GM11168 (cell line): Measurements from ENCODE around the gene NMBR.
"Not testable (repeated sequence)": the region's sequence is repeated elsewhere in the genome, so short reads cannot be mapped to it uniquely, and the experiment has no call there.

Experiments used
- in situ Hi-C: fragments of 300-500 bp; cut with MboI; formaldehyde crosslinking; loops from one replicate; pipeline ENCODE4 v1.12.0; 2022; ENCODE audit warnings: low sequenced_read_pairs; ENCODE audit not compliant: unreplicated experiment

NMBR gene

DNA sequence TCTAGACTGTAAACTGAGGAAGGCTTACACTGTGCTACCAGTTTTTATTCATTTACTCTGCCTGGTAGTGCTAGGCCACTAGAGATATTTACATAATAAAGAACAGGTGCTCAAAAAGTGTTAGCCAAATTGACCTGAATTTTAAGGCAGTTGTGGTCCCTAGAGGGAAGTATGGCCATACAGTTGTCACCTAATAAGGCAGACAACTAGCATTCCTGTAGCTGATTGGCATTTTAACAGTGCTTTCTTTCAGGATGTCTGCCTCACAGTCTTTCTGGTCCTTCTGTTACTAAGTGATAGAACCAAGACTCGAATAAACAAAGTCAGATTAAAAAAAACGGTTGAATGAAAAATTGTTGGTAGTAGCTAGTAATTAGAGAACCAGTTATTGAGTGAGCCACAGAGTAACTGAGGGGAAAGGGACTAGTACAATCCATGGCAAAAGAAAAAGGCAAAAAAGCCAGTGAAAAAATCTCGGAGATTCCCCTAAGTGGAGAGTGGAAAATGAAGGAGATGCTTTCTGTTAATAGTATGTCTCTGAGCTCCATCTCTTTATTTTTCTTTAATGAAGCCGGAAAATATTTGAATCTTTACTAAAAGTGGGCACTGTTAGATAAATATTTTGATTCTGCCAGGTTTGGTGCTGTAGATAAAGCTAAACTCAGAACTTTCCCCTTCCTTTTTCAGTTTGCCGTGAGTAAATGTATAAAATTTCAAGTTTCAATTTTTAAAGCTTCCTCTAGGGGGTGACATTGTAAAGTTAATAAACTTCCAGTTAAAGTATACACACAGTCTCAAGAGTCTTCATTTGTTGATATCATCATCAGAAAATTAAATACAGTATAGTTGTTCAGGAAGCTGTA lies 9.2 kb upstream of the NMBR start:
- in situ Hi-C loops: no loop called here

DNA sequence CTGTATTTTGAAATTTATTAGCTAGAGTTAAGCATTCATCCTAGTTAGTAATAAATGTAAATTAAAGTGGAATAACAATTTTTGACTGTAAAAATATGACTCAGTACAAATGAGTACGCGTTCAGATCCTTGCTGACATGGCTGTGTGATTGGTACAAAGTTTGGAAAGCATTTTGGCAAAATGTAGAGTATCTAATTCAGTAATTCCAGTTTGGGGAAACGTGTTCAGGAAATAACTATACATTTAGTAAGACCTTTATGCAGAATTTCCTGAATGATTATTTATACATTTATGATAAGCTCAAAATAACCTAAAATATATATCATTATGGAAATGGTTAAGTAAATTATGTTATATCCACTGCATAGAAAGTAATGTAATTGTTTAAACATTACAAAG lies 8.2 kb upstream of the NMBR start:
- in situ Hi-C loops: no loop called here

DNA sequence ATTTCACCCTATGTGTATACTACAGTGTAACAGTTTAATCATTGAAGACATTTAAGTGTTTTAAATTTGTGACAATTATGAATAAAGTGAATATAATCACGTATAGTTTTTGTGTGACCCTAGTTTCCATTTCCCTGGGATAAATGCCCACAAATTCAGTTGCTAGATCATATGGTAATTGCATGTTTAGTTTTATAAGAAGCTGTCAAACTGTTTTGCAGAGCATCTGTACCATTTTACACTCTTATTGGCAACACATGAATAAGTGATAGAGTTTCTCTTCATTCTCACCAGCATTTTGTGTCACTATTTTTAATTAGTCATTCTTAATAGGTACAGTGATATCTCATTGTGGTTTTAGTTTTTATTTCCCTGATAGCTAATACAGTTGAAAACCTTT lies 7.4 kb upstream of the NMBR start:
- in situ Hi-C loops: no loop called here

DNA sequence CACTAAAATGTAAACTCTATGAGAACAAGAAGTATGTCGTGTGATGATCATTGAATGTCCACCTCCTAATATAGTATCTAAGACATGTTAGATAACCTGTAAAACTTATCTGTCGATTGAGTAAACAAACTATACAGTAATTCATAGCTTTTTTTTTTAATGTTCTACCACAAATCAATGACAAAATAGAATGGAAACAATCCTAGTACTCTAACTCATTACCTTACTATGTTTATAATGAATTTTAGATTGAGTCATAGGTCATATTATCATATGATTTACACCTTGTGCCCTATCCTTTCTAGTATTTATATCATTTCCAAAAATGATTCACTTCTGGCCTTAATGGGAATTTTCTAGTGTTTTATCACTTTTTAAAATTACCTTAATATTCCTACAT lies 6.3 kb upstream of the NMBR start:
- in situ Hi-C loops: no loop called here

DNA sequence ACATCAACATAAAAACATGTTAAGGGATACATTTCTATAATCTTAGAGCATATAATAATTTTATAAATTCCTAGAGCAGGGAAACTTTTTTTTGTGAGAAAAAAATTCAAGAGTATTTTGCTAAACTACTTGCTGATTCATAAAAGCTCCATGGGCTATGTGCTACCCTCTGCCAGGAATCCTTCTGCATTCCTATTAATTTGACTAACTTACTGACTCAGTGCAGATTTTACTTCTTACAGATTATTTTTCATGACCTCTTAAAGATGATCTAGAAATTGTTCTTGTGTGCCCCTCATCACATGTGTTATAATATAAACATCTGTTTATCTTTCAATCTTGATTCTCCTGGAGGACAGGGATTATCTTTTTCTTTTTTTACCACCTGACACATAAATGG lies 5.8 kb upstream of the NMBR start:
- in situ Hi-C loops: no loop called here

DNA sequence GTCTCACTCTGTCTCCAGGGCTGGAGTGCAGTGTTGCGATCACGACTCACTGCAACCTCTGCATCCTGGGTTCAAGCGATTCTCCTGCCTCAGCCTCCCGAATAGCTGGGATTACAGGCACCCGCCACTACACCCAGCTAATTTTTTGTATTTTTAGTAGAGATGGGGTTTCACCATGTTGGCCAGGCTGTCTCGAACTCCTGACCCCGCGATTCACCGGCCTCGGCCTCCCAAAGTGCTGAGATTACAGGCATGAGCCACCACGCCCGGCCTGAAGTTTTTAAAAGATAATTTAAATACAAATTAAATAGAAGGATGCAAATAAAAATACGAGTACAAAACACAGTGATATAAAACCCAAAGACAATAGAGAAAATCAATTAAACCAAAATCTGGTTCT lies 5.4 kb downstream of the NMBR start:
- in situ Hi-C loops: loop anchor here (25.0 kb wide), 1 partner anchor 246 kb away; no protein-coding TSS in a partner anchor

DNA sequence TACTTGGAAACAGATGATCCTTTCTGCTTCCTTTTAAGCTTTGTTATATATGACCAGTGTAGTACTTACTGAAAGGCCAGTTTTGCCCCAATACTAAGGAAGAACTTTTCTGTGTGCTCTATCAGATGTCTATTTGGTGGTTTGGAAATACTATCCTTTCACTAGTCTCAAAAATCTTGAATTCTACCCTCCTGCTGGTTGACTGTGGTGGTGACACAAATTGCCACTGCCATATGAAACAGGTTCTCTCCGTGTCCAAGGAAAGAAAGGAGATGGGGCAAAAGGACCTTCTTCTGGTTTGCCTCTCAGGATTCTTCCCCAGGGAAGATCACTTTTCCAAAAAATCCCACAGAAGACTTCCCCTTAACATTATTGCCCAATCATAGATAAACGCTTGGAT lies 8.0 kb downstream of the NMBR start:
- in situ Hi-C loops: loop anchor here (25.0 kb wide), 1 partner anchor 248 kb away; no protein-coding TSS in a partner anchor

DNA sequence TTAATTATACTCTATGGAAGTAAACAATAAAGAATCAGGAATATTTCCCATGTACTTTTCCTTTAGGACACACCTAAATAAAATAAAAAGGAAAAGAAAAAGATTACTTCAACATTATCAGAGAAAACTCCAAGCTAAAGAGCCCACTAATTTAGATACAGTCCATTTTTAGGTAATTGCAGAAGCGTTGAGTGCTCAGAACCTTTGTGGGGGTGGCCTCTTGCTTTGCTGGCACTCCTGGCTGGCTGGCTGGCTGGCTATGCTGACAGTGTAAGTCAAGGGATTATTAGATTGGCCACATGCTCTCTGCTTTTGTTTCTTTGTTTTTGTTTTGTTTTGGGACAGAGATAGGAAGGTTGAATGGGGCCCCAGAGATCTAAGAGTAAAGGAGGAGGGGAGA lies 14.3 kb downstream of the NMBR start, which contains the start of gene GJE1:
Gene GJE1, plus strand, starts transcription at position 301 of the 400 bp plus-strand sequence. CDS start 234 bp downstream, outside the sequence.
- in situ Hi-C loops: loop anchor here (25.0 kb wide), 1 partner anchor 255 kb away; no protein-coding TSS in a partner anchor

DNA sequence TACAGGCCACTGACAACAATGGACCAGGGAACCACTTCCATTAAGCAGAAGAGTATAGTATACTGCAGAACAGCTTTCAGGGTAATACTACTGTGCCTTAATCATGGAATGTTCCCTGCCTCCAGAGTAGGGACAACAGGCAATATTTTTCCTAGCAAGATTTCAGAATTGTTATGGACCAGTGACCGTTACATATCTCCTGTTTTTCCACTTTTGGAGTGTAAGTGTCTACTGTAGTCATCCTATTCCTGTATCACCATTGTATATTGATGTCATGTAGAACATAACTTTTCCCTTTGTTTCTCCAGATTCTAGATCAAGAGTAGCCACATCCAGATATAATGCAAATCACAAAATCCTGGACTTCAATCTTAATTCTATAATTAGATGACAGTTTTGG lies 16.1 kb downstream of the NMBR start:
- in situ Hi-C loops: loop anchor here (25.0 kb wide), 1 partner anchor 256 kb away; no protein-coding TSS in a partner anchor

DNA sequence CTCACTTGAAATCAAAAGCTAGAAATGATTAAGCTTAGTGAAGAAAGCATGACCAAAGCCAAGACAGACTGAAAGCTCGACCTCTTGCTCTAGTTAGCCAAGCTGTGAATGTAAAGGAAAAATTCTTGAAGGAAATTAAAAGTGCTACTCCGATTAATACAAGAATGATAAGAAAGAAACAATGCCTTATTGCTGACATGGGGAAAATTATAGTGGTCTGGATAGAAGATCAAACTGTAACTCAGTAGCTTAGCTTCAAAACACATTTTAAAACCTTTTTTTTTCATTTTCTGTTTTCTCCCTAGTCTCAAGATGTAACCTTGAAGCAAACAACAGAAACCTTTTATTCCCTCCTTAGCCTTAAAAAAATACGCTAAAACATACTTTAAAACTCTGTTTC lies 25.6 kb downstream of the NMBR start:
- in situ Hi-C loops: no loop called here

DNA sequence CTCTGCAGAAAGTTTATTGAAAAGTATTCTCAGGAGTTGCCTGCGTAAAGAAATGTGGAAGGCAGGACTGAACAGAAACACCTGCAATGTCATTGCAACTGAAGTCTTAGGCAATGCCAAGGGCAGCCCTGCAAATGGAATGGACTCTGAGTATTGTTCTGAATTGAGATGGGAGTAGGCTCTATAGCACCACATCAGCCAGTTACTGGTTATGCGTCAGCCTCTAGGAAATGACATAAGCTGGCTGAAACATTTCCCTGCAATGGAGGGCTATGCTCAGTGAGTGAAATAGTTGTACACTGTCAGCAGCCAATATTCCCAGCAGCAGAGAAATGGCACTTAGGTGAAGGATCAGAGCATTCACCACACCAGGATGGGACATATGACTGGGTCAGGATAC lies 28.0 kb downstream of the NMBR start:
- in situ Hi-C loops: no loop called here

DNA sequence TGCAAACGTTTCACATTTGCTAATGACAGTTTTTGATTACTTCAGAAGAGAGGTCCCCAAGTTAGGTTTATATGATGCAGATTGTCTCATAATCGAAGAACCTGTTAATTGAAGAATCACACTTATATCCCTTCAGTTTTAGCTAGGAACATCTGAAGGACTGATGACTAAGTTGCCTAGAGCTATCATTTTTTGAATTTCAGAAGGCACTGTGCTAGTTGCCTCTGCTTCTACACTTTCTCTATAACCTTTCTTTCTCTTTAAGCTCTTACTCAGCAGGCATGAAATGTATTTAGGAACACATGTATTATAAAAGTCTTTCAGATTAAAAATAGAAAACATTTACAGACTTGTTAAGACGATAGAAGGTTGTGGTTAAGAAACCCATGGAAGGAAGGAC lies 28.6 kb downstream of the NMBR start:
- in situ Hi-C loops: no loop called here

DNA sequence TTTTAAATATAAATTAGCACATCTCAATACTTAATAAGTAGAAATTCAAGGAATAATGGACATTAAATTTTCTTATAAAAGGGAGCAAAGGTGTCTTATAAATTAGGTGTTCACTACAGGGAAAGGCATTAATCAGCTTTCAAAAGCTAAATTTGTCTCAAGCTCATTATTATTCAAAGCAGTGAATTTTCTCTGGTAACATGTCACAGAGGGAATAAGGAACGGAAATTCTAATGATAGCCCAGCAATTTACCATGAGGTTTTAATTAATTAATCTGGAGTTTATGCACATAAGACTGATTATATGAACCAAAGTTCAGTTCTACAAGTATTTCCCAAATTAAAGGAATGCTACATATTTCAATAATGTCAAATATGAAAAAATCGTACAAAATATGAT lies 29.6 kb downstream of the NMBR start:
- in situ Hi-C loops: no loop called here

DNA sequence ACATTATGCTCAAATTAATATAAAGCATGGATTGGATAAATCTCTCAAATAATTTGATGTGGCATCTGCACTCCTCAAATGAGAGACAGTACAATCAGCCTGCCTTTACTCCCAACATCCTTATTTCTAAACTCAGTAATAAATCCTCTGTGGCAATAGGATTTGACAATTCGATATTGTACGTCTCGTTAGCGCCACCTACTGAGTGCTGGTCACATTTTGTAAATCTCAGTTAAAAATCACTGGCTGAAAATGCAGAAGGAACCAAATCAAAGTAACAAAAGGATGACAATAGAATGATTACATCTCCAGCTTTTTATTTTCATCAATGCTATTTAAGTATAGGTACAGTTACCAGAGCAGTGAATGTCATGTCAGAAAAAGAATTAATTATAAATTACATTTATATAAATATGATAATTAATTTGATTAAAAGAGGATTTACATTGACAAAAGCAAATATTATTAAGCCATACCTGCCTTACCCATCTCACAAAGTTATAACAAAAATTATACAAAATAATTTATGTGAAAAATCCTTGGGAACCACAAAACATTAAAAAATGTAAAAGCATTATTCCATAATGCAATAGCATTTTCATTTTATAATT lies 34.4 kb downstream of the NMBR start:
- in situ Hi-C loops: no loop called here

DNA sequence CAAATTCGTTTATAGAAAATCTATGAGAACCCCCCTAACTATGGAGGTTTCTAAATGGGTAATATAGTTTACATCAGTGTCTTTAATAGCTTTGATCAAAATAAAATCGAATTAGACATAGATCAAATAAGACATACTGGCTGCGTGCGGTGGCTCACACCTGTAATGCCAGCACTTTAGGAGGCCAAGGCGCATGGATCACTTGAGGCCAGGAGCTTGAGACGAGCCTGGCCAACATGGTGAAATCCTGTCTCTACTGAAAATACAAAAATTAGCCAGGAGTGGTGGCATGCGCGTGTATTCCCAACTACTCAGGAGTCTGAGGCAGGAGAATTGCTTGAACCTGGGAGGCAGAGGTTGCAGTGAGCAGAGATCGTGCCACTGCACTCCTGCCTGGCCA lies 36.1 kb downstream of the NMBR start:
- in situ Hi-C loops: not testable (repeated sequence)

DNA sequence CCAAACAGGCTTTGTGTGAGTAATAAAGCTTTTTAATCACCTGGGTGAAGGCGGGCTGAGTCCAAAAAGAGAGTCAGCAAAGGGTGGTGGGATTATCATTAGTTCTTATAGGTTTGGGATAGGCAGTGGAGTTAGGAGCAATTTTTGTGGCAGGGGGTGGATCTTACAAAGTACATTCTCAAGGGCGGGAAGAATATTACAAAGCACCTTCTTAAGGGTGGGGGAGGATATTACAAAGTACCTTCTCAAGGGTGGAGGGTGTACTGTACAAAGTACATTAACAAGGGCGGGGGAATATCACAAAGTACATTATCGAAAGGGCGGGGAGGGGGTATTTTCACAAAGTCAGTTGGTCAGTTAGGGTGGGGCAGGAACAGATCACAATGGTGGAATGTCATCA lies 42.1 kb downstream of the NMBR start:
- in situ Hi-C loops: not testable (repeated sequence)

DNA sequence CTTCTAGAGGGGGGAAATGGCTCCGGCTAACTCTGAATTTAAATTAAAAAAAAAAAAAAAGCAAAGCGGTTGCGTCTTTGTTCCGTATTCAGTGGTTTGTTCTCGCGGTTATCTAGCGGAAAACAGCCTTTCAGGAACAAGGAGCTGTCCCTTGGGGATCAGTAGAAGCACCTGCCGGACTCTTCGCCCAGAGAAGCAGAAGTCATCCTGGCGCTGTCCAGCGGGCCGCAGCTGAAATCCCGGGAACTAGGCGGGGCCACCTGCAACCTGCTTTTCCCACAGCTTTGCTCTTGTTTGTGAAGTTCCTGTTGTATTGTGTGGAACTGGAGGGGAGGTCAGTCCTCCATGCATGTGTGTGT lies 58.1 kb downstream of the NMBR start:
- in situ Hi-C loops: no loop called here

DNA sequence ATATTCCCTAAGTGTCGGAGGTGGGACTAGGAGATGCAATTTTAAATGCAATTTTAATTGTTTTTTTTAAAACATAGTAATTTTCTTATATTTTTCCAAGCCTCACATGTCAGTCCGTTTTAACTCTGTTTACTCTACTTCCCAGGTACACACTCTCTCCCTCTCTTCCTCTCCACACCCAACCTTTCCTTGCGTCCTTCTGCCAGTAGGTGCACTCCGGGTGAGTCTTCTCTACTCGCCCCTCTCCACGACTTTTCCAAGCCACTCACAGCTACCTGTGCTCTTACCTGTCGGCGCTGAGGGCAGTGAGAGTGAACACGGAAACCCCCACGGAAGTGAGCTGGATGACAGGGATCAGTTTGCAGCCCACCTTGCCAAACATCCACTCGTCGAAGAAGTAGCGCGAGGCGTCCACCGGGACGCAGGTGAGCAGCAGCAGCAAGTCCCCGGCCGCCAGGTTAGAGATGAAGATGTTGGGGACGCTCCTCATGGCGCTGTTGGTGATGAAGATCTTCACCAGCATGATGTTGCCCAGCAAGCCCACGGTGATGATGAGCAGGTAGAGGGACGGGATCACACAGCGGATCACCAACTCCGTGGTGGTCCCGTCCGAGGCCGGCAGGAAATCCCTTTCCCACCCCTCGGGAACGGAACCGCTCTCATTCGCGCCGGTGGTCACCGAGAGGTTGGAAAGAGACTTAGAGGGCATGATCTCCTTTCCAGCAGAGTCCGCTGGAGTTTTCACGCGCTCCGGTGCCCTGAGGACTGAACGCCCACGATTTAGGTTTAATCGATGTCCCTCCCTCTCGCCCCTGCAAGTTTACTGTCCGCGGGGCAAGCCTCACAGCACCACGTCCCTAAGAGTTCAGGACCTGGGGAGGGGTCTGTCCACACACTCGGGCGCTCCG lies 58.7 kb downstream of the NMBR start:
- in situ Hi-C loops: no loop called here

DNA sequence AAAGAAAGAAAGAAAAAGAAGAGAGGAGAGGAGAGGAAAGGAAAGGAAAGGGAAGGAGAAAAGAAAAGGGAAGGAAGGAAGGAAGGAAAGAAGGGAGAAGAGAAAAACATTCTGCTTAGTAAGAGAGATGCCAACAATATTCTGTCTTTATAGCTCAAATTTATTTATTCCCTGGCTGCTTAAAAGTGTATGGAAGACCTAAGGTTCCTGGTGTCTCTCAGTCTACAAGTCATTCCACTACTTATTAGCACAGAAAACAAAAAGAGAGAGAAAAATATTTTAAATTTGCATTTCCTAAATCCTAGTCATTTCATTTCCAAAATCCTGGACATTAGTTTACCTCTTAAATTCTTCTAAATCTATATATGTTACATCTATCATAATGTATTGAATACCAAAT lies 67.8 kb downstream of the NMBR start:
- in situ Hi-C loops: no loop called here

DNA sequence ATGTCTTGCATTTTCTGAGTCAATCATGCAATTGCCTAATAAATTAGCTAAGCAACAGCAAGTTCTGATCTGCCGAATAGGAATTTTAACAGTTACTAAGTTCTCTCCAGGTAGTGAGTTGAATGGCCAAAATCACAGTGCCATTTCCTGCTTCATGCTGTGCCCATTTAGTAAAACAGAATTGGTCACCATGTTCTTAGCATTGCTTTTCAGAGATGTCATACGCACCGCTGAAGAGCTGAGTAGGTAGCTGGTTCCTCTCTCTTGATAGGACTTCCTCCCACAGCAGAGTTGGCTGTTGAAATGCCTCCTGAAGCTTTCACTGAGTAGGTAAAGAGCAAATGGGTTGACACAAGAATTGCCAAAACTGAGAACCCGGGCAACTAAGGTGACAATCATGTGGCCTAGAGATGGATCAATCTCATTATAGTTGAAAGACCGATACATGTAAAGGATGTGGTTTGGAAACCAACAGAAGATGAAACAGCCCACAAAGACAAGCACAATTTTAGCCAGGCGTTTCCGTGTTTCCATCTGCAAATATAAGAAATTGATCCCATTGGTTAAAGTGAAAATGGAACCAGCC lies 71.3 kb downstream of the NMBR start:
- in situ Hi-C loops: no loop called here
